Fibroblast of villous mesenchyme (primary cell): Measurements from ENCODE around the gene CYBA. TPM values are rescaled to one million over a fixed set of nuclear protein-coding genes. Genes with fewer than 3 reads are reported as not detected.

Source experiments
- DNase-seq: peaks from one replicate; pipeline ENCODE4 v3.0.0-alpha.2; 2010; ENCODE audit warnings: low read depth
- H3K4me3 ChIP-seq: 2 replicates; pipeline ENCODE4 v1.5.1; 2011; ENCODE audit warnings: low read depth, mild to moderate bottlenecking, low read length
- total RNA-seq: library from RNA; depleted of rRNA; stranded (reverse); fragments of >200 nt; gene quantifications from 2 replicates; pipeline ENCODE4 v1.2.3, GENCODE V29; 2012
- TF ChIP-seq, protein P1 (sequence below): IDR thresholded peaks from 2 replicates; pipeline ENCODE4 v1.5.1; 2012; ENCODE audit warnings: low read depth, mild to moderate bottlenecking, low read length; ENCODE audit not compliant: insufficient read depth

Gene CYBA
- total RNA-seq, 1 donor, result 167 TPM

DNA sequence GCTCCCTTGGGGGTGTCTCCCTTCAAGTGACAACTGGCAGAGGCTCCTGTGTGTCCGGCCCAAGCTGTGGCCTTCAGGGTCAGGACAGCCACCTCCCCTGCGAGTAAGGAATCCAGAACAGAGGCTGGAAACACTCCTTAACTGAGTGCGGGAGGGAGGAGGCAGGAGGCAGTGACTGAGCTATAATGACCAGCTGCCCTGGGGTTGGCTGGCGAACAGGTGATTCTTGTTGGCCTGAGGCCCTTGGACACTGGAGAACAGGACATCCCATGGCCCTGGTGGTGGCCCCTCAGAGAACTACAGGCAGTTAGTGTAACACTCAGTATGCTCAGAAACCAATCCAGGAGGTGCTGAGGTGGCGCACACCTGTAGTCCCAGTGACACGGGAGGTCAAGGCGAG is 44.9 kb upstream of the CYBA start:
- TF ChIP-seq, protein P1, sequence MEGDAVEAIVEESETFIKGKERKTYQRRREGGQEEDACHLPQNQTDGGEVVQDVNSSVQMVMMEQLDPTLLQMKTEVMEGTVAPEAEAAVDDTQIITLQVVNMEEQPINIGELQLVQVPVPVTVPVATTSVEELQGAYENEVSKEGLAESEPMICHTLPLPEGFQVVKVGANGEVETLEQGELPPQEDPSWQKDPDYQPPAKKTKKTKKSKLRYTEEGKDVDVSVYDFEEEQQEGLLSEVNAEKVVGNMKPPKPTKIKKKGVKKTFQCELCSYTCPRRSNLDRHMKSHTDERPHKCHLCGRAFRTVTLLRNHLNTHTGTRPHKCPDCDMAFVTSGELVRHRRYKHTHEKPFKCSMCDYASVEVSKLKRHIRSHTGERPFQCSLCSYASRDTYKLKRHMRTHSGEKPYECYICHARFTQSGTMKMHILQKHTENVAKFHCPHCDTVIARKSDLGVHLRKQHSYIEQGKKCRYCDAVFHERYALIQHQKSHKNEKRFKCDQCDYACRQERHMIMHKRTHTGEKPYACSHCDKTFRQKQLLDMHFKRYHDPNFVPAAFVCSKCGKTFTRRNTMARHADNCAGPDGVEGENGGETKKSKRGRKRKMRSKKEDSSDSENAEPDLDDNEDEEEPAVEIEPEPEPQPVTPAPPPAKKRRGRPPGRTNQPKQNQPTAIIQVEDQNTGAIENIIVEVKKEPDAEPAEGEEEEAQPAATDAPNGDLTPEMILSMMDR, result no peak
- no peak for DNase-seq
- no peak overlapping the region for H3K4me3 ChIP-seq

- TF ChIP-seq, protein P1, result no peak
- DNase-seq, result no peak
- no peak overlapping the region for H3K4me3 ChIP-seq
Observed at GRCh38 chr16:88695218-88695617, 44.4 kb upstream of the CYBA start.

- DNase-seq, result no peak
- TF ChIP-seq, protein P1, result no peak
- H3K4me3 ChIP-seq, result no peak overlapping the region
Observed at GRCh38 chr16:88694221-88695087, 43.6 kb upstream of the CYBA start.

- DNase-seq, result no peak
- H3K4me3 ChIP-seq, result no peak overlapping the region
- TF ChIP-seq, protein P1, result no peak
Observed at GRCh38 chr16:88693420-88694177, 42.7 kb upstream of the CYBA start.

DNA sequence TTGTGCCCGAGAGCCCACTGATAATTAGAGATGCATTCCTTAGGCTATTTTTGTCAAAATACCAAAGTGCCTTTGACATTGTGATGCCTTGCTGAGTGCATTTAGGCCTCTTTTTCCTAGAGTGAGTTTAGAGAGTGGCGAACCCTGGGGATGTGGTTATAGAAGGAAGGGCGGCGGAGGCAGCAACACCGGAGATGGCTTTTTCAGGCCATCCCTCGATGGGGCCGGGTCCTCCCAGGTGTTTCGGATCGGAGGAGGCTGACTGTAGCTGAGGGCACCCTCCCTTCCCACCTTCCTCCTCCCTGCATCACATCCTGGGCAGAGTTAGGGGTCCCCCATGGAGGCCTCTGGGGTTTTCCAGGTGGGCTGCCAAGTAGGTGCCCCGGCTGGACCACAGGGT is 42.0 kb upstream of the CYBA start:
- no peak for DNase-seq
- TF ChIP-seq, protein P1, result no peak
- no peak overlapping the region for H3K4me3 ChIP-seq

DNA sequence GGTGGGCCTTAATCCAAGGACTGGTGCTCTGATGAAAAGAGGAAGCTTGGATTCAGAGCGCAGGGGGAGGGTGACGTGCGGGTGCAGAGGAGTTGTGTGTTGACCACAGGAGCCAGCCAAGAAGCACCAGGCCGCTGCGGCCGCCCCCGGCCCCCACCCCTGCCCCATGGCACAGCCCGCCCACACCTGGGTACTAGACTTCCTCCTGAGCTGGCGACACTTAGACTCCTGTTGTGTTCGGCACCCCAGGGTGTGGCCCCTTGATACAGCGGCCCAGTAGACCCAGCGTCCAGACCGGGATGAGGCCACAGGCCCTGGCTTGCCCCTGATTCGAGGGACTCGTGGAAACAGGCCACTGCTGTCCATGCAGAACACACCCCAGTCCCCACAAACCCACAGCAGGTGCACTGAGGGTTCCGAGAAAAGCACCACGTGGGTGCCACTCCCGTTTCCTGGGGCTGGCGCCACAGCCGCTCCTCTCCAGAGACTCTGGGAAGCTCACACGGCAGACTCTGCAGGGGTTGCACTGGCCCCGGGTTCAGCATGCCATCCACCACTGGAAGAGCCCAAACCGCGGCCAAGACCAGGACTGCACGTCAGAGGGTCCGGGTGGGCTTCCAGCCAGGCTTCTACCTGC is 41.2 kb upstream of the CYBA start:
- no peak for DNase-seq
- no peak overlapping the region for H3K4me3 ChIP-seq
- TF ChIP-seq, protein P1, result no peak
